OCI-LY3 (cell line): ENCODE measurements around the gene SMIM28.
A peak's percentile ranks its signal among the peaks of the same experiment; 100 is the strongest.

Experiments used
- H2AFZ ChIP-seq: fragments of 200-600, 300-600 bp; shearing (Covaris generic); 2 replicates; pipeline ENCODE4 v1.6.0; 2014; ENCODE audit warnings: antibody characterized with exemption, low read depth, low read length
- H3K27ac ChIP-seq: fragments of 200-600, 300-600 bp; sonication (generic); 2 replicates; pipeline ENCODE4 v1.5.1; 2014; ENCODE audit warnings: mild to moderate bottlenecking, low read length, moderate library complexity, mixed read lengths
- H3K27me3 ChIP-seq: fragments of 200-600, 300-600 bp; sonication (generic); 2 replicates; pipeline ENCODE4 v1.6.1; 2014; ENCODE audit warnings: low read depth, low read length, mixed read lengths
- H3K36me3 ChIP-seq: fragments of 200-600, 300-600 bp; sonication (generic); replicated peaks from 2 replicates; pipeline ENCODE3; 2014; ENCODE audit warnings: low read depth, low read length, mixed read lengths
- H3K4me1 ChIP-seq: fragments of 300-600, 200-600 bp; sonication (generic); 2 replicates; pipeline ENCODE4 v1.6.1; 2014; ENCODE audit warnings: low read length, mixed read lengths
- H3K4me2 ChIP-seq: fragments of 200-600, 300-600 bp; sonication (generic); 2 replicates; pipeline ENCODE4 v1.6.1; 2014; ENCODE audit warnings: low read length, mixed read lengths
- H3K4me3 ChIP-seq: fragments of 300-600, 200-600 bp; sonication (generic); 2 replicates; pipeline ENCODE4 v1.5.1; 2014; ENCODE audit warnings: antibody characterized with exemption, mild to moderate bottlenecking, low read length, moderate library complexity
- H3K79me2 ChIP-seq: fragments of 300-600, 200-600 bp; shearing (Covaris generic); 2 replicates; pipeline ENCODE4 v1.6.1; 2014; ENCODE audit warnings: mild to moderate bottlenecking, low read length, mixed read lengths
- H3K9ac ChIP-seq: fragments of 300-600, 200-600 bp; shearing (Covaris generic); 2 replicates; pipeline ENCODE4 v1.6.0; 2014; ENCODE audit warnings: mild to moderate bottlenecking, low read length, moderate library complexity
- H3K9me3 ChIP-seq: fragments of 200-600, 300-600 bp; shearing (Covaris generic); 2 replicates; pipeline ENCODE4 v1.6.1; 2014; ENCODE audit warnings: low read length, mixed read lengths; ENCODE audit not compliant: insufficient read depth
- H4K20me1 ChIP-seq: fragments of 200-600, 300-600 bp; sonication (generic); 2 replicates; pipeline ENCODE4 v1.6.1; 2016; ENCODE audit warnings: low read length, mixed read lengths; ENCODE audit not compliant: insufficient read depth
- CTCF ChIP-seq: fragments of 200-600, 300-600 bp; sonication (generic); IDR thresholded peaks from 2 replicates; pipeline ENCODE4 v1.5.1; 2014; ENCODE audit warnings: antibody characterized with exemption, low read length, low read depth
- EZH2phosphoT487 ChIP-seq: fragments of 200-600 bp; shearing (Covaris generic); IDR thresholded peaks from 2 replicates; pipeline ENCODE4 v1.6.1; 2018; ENCODE audit warnings: antibody characterized with exemption, mixed run types, low read depth

Gene SMIM28

DNA sequence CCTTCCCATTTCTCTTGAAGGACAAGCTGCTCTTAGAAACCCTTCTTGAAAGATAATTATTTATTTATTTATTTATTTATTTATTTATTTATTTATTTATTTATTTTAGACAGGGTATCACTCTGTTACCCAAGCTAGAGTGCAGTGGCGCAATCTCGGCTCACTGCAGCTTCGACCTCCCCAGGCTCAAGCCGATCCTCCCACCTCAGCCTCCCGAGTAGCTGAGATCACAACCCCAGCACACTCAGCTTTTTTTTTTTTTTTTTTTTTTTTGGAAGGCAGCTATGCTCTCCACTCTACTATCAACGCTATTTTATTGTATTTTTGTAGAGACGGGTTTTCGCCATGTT lies 25.1 kb downstream of the SMIM28 start:
- no peak for TF ChIP-seq CTCF
- TF ChIP-seq EZH2phosphoT487: no peak
- peak overlapping the region; percentile 95; the same call in 1 of the 2 replicates for H3K9ac ChIP-seq
- H4K20me1 ChIP-seq: no peaks in the 10 kb centered on the region
- peak overlapping the region; percentile 97 for H2AFZ ChIP-seq
- peaks cover 11% of the 10 kb centered on the region for H3K36me3 ChIP-seq
- no peaks in the 10 kb centered on the region for H3K9me3 ChIP-seq
- H3K4me1 ChIP-seq: peaks cover 5% of the 10 kb centered on the region; the same call in 1 of the 2 replicates
- H3K4me2 ChIP-seq: peak overlapping the region; percentile 95
- peak overlapping the region; percentile 97 for H3K4me3 ChIP-seq
- H3K79me2 ChIP-seq: no peaks in the 10 kb centered on the region
- H3K27ac ChIP-seq: no peak overlapping the region
- H3K27me3 ChIP-seq: no peaks in the 10 kb centered on the region

DNA sequence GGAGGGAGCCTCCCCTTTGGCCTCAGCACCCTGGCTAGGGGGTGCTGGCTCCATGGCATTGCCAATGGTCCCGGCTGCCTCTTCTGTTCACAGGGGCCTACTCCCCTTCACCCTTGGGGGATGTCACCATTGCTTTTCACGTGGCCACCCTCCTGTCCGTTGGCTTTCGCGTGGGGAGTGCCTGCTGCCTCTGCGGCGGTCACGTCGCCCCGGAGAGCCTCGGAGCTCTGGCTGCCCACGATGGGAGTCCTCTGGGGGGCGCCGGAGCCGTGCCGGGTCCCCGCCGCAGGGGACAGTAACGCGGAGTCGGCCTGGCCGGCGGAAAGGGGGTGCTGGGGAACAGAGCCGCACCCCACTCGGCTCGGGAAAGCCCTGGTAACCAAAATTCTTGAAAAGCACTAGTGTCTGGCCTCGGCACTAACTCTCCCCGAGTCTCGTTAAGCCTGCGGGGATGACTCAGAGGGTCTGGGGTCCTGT lies 25.7 kb downstream of the SMIM28 start:
- no peaks in the 10 kb centered on the region for H3K27me3 ChIP-seq
- peaks cover 12% of the 10 kb centered on the region for H3K36me3 ChIP-seq
- H3K4me1 ChIP-seq: peaks cover 5% of the 10 kb centered on the region; the same call in 1 of the 2 replicates
- H3K27ac ChIP-seq: peak overlapping the region; percentile 53
- peak overlapping the region; percentile 97 for H2AFZ ChIP-seq
- no peaks in the 10 kb centered on the region for H3K9me3 ChIP-seq
- H4K20me1 ChIP-seq: no peaks in the 10 kb centered on the region
- H3K4me2 ChIP-seq: peak overlapping the region; percentile 95
- peak overlapping the region; percentile 97 for H3K4me3 ChIP-seq
- peak overlapping the region; percentile 95 for H3K9ac ChIP-seq
- no peaks in the 10 kb centered on the region for H3K79me2 ChIP-seq
- peak; percentile 35 for TF ChIP-seq CTCF
- no peak for TF ChIP-seq EZH2phosphoT487

- peaks cover 17% of the 10 kb centered on the region for H3K36me3 ChIP-seq
- peak within 1 kb of the TSS; percentile 95 for H3K4me2 ChIP-seq
- H2AFZ ChIP-seq: peak within 1 kb of the TSS; percentile 97
- TF ChIP-seq CTCF (peak; percentile 28; the same call in 1 of the 2 replicates), EZH2phosphoT487 (no peak)
- H3K27ac ChIP-seq: peak within 1 kb of the TSS; percentile 53
- no peaks in the 10 kb centered on the region for H3K9me3 ChIP-seq
- no peaks in the 10 kb centered on the region for H3K79me2 ChIP-seq
- H3K27me3 ChIP-seq: no peaks in the 10 kb centered on the region
- H3K4me1 ChIP-seq: peaks cover 5% of the 10 kb centered on the region; the same call in 1 of the 2 replicates
- peak within 1 kb of the TSS; percentile 95 for H3K9ac ChIP-seq
- H4K20me1 ChIP-seq: no peaks in the 10 kb centered on the region
- H3K4me3 ChIP-seq: peak within 1 kb of the TSS; percentile 97
These were observed 26.3 kb downstream of the SMIM28 start, which contains the start of gene HEBP2 for GRCh38 chr6:138403801-138404665. Gene HEBP2 (plus strand): TSS chr6:138404223. CDS start chr6:138404496, 273 bp downstream.

DNA sequence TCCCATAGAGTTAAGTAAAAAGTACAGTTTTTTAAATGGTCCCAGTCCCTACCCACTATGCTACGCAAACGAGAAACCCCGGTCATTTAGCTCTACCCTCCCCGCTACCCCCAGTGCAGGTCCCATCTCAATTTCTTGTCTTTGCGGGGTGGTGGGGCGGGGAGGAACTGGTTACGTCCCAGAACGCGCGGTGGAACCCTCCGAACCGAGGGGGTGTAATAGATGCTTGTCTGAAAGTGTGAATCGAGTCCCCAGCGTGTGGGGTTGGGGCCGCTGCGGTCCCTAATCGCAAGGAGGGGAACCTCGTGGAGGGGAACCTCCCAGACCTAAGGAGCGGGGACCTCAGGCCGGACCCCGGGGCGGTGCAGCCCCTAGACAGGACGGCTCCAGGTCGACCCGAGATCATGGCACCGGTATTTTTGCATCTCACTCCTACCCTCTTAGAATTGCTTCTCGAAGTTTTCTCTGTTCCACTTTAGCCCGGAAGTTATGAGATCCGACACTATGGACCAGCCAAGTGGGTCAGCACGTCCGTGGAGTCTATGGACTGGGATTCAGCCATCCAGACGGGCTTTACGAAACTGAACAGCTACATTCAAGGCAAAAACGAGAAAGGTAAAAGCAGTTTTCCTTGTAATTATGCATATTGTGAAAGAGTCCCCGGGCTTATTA lies 27.1 kb downstream of the SMIM28 start:
- Histone ChIP-seq H4K20me1 (no peaks in the 10 kb centered on the region), H3K4me2 (peak overlapping the region; percentile 89), H3K27ac (peak overlapping the region; percentile 43), H3K4me3 (peak overlapping the region; percentile 97), H3K9ac (peak overlapping the region; percentile 95), H3K4me1 (peaks cover 5% of the 10 kb centered on the region; the same call in 1 of the 2 replicates), H3K36me3 (peaks cover 17% of the 10 kb centered on the region), H2AFZ (peak overlapping the region; percentile 84), H3K27me3 (no peaks in the 10 kb centered on the region), H3K79me2 (no peaks in the 10 kb centered on the region), H3K9me3 (no peaks in the 10 kb centered on the region)
- no peak for TF ChIP-seq EZH2phosphoT487
- TF ChIP-seq CTCF: no peak
